Skeletal muscle cell (primary cell): ENCODE data around the gene ECPAS.
"Not testable (repeated sequence)": the region's sequence is repeated elsewhere in the genome, so short reads cannot be mapped to it uniquely, and the experiment has no call there.

Source experiments
- DNase-seq: peaks from one replicate; pipeline ENCODE4 v3.0.0-alpha.2; 2010; ENCODE audit warnings: low read depth
- H3K4me3 ChIP-seq: 2 replicates; pipeline ENCODE4 v1.5.1; 2011; ENCODE audit warnings: low read depth, mild to moderate bottlenecking, control low read depth, low read length, moderate library complexity

Gene ECPAS

DNA sequence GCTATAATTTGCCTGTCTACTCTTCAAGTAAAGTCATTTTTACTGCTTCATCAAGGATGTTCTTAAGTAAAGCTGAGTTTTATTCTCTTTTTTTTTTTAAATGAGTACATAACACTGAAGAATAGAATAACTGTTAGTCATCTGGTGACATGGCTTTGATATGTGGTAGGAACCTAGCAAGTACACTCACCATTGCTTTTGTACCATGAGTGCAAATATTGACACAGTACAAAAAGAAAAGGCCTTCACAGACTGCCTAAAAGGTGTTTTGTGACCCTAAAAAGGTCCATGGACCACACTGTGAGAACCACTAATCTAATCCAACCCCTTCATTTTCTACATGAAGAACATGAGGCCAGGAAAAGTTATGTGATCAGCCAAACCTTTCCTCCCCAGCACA is 55.0 kb downstream of the ECPAS start:
- H3K4me3 ChIP-seq: no peak overlapping the region

DNA sequence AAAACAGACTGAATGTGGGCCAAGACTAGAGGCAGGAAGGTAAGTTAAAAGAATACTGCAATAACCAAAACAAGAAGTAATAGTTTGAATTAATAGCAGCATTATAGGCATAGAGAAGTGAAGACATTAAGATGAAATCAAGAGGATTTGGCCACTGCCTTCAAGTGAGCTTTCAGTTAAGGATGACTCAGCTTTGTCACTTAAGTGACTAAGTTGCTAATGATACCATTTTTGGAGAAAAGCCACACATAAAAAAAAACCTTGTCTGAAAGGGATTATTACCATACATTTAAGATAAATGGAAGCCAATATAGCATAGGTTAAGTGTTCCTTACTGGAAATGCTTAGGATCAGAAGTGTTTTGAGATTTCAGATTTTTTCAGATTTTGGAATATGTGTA is 57.0 kb downstream of the ECPAS start:
- H3K4me3 ChIP-seq: no peak overlapping the region
- DNase-seq: peak; percentile 26

More for the DNA sequence above, 55.0 kb downstream of the ECPAS start:
- no peak for DNase-seq

- no peak overlapping the region for H3K4me3 ChIP-seq
- DNase-seq: no peak
Observed at GRCh38 chr9:111423389-111423788, 60.8 kb downstream of the ECPAS start.

DNA sequence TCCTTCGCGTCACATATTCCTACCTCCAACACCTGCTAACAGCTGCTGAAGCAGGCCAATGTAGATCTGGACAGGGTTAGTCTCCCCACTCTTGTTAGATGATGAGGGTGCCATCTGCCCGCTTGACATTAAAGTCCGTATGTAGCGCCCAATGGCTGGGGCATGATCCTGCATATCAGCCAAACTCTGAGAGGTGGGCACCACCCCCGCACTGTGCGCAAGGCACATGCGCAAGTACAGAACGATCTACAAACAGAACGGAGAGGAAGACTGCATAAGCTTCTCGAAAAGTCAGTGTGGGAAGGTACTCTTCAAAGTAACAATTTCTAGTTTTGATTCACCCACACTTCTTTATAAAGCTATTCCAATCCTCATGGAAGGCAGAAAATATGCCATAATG is 69.8 kb downstream of the ECPAS start:
- no peak for DNase-seq
- H3K4me3 ChIP-seq: no peak overlapping the region

- no peak overlapping the region for H3K4me3 ChIP-seq
- DNase-seq: no peak
Observed at GRCh38 chr9:111413996-111414395, 70.2 kb downstream of the ECPAS start.

DNA sequence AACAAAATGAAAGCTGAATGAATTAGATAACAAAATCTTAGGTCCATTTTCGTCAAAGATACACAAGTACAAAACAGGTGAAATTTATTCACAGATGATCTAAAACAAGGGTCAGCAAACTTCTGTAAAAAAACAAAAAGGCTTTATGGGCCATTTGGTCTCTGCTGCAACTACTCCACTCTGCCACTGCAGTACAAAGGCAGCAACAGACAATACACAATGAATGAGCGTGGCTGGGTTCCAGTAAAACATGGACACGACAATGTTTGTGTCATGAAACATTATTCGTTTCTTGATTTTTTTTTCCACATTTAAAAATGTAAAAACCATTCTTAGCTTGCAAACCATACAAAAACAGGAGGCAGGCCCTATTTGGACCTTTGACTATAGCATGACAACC is 71.9 kb downstream of the ECPAS start:
- no peak for DNase-seq
- H3K4me3 ChIP-seq: no peak overlapping the region

DNA sequence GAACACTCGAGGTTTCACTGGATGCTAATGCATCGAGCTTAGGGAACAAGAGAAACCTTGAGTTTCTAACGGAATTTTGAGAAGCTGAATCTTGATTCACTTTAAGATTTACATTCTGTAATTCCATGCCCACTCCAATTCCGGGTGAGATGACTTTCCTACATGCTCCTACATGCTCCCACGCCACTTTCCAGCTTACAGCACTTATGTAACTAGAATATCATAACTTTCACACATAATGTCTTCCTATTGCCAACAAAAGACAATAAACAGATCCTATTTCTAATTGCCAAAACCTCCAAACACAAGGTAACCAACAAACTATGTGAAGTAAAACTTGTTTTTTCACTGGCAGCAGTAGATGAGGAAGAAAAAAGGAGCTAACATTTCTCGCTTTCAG is 72.9 kb downstream of the ECPAS start:
- DNase-seq: no peak
- no peak overlapping the region for H3K4me3 ChIP-seq

- DNase-seq: no peak
- no peak overlapping the region for H3K4me3 ChIP-seq
Observed at GRCh38 chr9:111407813-111408212, 76.4 kb downstream of the ECPAS start.

DNA sequence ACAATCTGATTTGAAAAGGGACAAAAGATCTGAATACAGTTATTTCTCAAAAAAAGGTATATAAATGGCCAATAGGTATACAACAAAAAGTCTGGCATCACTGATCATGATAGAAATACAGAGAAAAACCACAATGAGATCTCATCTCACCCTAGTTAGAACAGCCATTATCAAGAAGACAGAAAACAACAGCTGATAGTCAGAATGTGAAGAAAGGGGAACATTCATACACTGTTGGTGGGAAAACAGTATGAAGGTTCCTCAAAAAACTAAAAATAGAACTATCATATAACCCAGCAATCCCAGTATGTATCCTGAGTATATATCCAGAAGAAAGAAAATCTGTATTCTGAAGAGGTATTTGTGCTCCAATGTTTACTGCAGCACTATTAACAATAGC is 78.5 kb downstream of the ECPAS start:
- no peak for DNase-seq
- H3K4me3 ChIP-seq: no peak overlapping the region

DNA sequence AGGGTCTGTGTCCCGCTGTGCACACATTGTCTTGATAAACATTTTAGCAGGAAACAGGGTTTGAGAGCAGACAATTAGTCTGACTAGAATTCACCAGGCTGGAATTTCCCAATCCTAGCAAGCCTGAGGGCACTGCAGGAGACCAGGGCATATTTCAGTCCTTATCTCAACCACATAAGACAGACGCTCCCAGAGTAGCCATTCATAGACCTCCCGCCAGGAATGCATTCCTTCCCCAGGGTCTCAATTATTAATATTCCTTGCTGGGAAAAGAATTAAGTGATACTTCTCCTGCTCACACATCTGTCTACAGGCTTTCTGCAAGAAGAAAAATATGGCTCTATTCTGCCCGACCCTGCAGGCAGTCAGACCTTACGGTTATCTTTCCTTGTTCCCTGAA is 82.7 kb downstream of the ECPAS start:
- H3K4me3 ChIP-seq, DNase-seq: not testable (repeated sequence)

DNA sequence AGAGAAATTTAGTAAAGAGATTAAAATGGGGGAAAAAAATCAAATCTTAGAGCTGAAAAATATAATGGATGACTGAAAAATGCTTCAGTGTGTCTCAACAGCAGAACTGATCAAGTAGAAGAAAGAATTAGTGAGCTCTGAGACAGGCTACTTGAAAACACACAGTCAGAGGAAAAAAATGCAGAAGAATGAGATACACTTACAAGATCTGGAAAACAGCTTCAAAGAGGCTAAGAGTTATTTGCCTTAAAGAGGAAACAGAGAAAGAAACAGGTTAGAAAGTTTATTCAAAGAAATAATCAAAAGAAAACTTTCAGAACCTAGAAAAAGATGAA is 83.7 kb downstream of the ECPAS start:
- H3K4me3 ChIP-seq: no peak overlapping the region
- DNase-seq: no peak

- DNase-seq: no peak
- no peak overlapping the region for H3K4me3 ChIP-seq
Observed at GRCh38 chr9:111399772-111400563, 84.2 kb downstream of the ECPAS start.

DNA sequence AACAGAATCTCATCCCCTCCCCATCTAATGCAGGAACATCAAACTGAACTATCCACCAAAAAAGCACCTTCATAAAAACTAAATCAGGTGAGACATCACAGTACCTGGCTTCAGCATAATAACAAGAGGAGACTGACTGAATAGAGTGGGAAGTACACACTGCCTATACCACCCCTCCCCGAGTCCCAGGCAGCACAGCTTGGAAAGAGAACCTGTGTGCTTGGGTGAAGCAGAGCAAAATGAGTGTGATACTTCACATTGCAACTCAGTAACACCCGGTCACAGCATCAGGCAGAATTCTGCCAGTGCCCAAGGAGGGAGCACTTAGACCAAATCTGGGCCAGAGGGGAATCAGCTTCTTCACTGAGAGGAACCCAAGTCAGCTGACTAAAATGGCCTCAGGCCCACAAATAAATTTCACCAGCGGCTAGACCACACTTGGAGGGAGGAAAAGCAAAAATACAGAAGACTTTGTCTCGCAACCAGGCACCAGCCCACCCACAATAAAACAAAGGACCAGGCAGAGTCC is 84.9 kb downstream of the ECPAS start:
- DNase-seq: no peak
- H3K4me3 ChIP-seq: no peak overlapping the region

- DNase-seq: no peak
- no peak overlapping the region for H3K4me3 ChIP-seq
Observed at GRCh38 chr9:111393971-111394370, 90.2 kb downstream of the ECPAS start.

- no peak overlapping the region for H3K4me3 ChIP-seq
- DNase-seq: no peak
Observed at GRCh38 chr9:111389406-111389805, 94.8 kb downstream of the ECPAS start.

DNA sequence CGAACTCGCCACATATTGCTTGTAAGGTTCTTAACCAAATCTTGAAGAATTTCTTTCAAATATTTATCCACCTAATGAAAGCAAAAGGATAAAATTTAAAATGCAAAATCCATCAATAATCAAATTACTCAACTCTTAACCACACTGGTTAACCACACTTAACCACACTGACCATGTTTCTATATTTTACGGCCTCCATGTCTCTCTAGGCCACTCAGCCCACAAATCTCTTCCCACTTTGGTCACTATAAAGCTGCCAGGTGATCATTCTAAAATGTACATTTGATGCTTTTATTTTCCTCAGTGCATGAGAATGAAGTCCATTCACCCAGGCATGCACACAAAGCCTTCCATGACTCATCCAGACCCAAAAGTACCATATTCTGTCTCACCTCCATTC is 97.8 kb downstream of the ECPAS start:
- no peak for DNase-seq
- H3K4me3 ChIP-seq: no peak overlapping the region

- H3K4me3 ChIP-seq: no peak overlapping the region
- DNase-seq: no peak
Observed at GRCh38 chr9:111381006-111381405, 103.2 kb downstream of the ECPAS start.

DNA sequence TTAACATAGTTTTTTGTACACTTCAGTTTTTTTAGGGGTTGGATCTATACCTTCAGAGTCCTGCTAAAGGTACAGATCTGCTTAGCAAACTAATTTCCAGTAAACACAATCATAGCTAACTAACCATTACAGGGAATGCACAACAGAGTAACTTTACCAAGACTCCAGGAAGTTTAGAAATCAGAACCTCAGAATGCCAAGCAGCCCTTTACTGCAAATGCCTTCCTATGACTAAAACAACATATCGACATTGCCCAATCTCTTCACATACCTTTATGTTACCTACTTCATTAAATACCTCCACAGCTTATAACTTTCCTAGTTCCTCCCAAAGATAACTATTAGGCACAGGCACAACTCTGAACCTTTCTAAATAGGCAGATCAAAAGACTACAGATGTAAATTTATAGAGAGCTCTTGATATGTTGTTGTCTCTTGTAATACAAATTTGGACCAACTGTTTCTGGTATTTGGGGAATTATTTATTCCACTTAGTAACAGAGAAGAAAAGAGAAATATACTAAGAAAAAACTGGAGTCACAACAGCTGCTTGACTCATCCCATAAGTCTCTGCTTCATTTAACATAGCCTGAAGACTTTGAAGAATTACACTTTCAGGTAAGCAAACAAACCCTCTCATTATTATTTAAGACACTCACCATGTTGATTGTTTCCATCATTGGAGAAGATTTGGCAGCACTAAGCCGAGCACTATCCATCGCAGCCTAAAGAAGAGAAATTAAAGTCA is 108.2 kb downstream of the ECPAS start:
- DNase-seq: no peak
- no peak overlapping the region for H3K4me3 ChIP-seq

DNA sequence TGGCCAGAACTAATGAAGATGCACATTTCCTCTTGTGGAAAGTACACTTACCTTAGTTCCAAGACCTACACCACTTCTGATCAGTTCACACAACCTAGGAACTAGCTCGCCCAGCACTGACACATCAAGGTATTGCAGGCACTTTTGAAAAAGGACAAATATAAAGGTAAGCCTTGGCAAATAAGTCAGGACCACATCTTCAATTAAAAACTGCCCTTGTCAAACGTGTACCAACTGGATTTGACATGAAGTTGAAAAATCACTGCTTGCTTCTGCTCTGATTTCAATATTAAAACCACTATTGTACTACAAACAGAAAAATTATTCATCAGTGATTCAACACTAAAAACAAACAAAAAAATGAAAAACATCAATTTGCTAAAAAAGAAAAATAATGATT is 109.1 kb downstream of the ECPAS start:
- no peak overlapping the region for H3K4me3 ChIP-seq
- DNase-seq: no peak

DNA sequence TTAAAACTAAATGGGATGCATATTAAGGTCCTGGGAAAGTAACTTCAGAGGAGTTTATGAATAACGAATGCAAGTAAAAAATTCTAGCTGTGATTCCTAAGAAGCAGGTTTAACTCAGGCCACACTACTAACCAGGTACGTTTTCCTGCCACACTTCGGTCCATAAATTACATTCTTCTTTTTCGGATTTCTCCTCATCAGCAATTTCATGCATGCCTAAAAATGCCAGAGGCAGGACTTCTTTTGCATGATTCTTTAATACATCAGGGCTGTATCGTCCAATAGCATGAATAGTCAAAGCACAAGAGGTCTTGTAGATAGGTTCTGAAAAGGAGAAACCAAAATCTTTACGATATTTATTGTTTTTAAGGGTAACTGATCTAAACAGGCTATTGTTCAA is 111.9 kb downstream of the ECPAS start:
- no peak for DNase-seq

GRCh38 chr9:111366978-111367377 is 117.2 kb downstream of the ECPAS start:
- no peak for DNase-seq
- H3K4me3 ChIP-seq: no peak overlapping the region

More for the DNA sequence above, 111.9 kb downstream of the ECPAS start:
- no peak overlapping the region for H3K4me3 ChIP-seq
